Endothelial cell of umbilical vein (primary cell): ENCODE measurements around the gene HOXD3. TPM values are rescaled to one million over a fixed set of nuclear protein-coding genes. Genes with fewer than 3 reads are reported as not detected.

Experiments used
- Bru-seq: library from RNA; stranded (reverse); fragments of 400-500 nt; gene quantifications from one replicate; lab custom pipeline; 2021; lab: Mats Ljungman, UMichigan
- BruChase-seq, 2 experiments: library from RNA; stranded (reverse); fragments of 400-500 nt; gene quantifications; one replicate each; lab custom pipeline; 2021; lab: Mats Ljungman, UMichigan
- BruUV-seq: library from RNA; stranded (reverse); fragments of 400-500 nt; replicated peaks from 2 replicates; lab custom pipeline; 2021; lab: Mats Ljungman, UMichigan
- CTCF ChIA-PET: fragments of 300-600, 350-600 bp; sonication (Branson Sonifier 250); formaldehyde crosslinking; loops from one replicate; lab custom pipeline; 2021; ENCODE audit warnings: antibody characterized with exemption, inconsistent platforms; lab: Charles Lee
- POLR2A ChIA-PET: fragments of 300-600, 350-600 bp; sonication (Branson Sonifier 250); formaldehyde crosslinking; loops from one replicate; lab custom pipeline; 2021; ENCODE audit warnings: antibody characterized with exemption, inconsistent platforms; lab: Charles Lee
- DNase-seq: peaks from one replicate; pipeline ENCODE4 v3.0.0-alpha.2; 2011; ENCODE audit warnings: low read depth, low spot score
- FAIRE-seq: peaks from 2 replicates; lab custom pipeline; 2011; peaks lifted over from hg19 to GRCh38; lab: Jason Lieb, UNC
- H2AFZ ChIP-seq: 2 replicates; pipeline ENCODE4 v1.6.0; 2012; ENCODE audit warnings: low read depth, low read length, control low read depth, inconsistent platforms
- H3K27ac ChIP-seq: 2 replicates; pipeline ENCODE4 v1.5.1; 2011; ENCODE audit warnings: low read depth, mild to moderate bottlenecking, control low read depth, low read length, moderate library complexity; ENCODE audit not compliant: insufficient read depth
- H3K27me3 ChIP-seq, 2 experiments: 2 replicates each; pipeline versions ENCODE4 v1.6.0 to v1.6.1; 2011; ENCODE audit warnings: low read length in 2 of 2, mixed read lengths in 1 of 2; ENCODE audit not compliant: control insufficient read depth in 2 of 2, insufficient read depth in 2 of 2
- H3K36me3 ChIP-seq, 2 experiments: 2 replicates in 1 of 2; 3 replicates in 1 of 2; pipeline ENCODE4 v1.5.1; 2011; ENCODE audit warnings: low read length in 2 of 2, mild to moderate bottlenecking in 1 of 2, moderate library complexity in 1 of 2; ENCODE audit not compliant: control insufficient read depth in 2 of 2, insufficient read depth in 2 of 2; ENCODE audit errors: extremely low read depth in 1 of 2
- H3K4me1 ChIP-seq: 3 replicates; pipeline ENCODE4 v1.5.1; 2011; ENCODE audit warnings: mild to moderate bottlenecking, low read length; ENCODE audit not compliant: control insufficient read depth, insufficient read depth; ENCODE audit errors: extremely low read depth
- H3K4me2 ChIP-seq: 2 replicates; pipeline ENCODE4 v1.6.1; 2011; ENCODE audit warnings: low read length, control low read depth, mixed read lengths; ENCODE audit not compliant: insufficient read depth
- H3K4me3 ChIP-seq, 3 experiments: fragments of 200-600 bp in 1 of 3; sonication (generic), shearing (Covaris generic) in 1 of 3; replicated peaks in 1 of 3; 2 replicates each; pipeline ENCODE4 v1.5.1; 2011 to 2016; ENCODE audit warnings: control low read depth in 3 of 3, low read length in 3 of 3, mild to moderate bottlenecking in 2 of 3, inconsistent platforms in 1 of 3, low read depth in 1 of 3, moderate library complexity in 1 of 3; ENCODE audit not compliant: insufficient read depth in 1 of 3
- H3K79me2 ChIP-seq: 2 replicates; pipeline ENCODE4 v1.6.0; 2012; ENCODE audit warnings: low read length, inconsistent platforms; ENCODE audit not compliant: control insufficient read depth, insufficient read depth
- H3K9ac ChIP-seq: replicated peaks from 2 replicates; pipeline ENCODE3; 2011; ENCODE audit warnings: low read length, control low read depth; ENCODE audit not compliant: insufficient read depth; ENCODE audit errors: extremely low read depth
- H3K9me1 ChIP-seq: replicated peaks from 3 replicates; pipeline ENCODE4 v1.6.0; 2011; ENCODE audit warnings: mild to moderate bottlenecking, low read length; ENCODE audit not compliant: control insufficient read depth, insufficient read depth; ENCODE audit errors: extremely low read depth
- H3K9me3 ChIP-seq: replicated peaks from 2 replicates; pipeline ENCODE4 v1.5.1; 2012; ENCODE audit warnings: low read length, inconsistent platforms; ENCODE audit not compliant: control insufficient read depth, insufficient read depth
- H4K20me1 ChIP-seq: replicated peaks from 2 replicates; pipeline ENCODE3; 2011; ENCODE audit warnings: mild to moderate bottlenecking, low read length; ENCODE audit not compliant: control insufficient read depth, insufficient read depth; ENCODE audit errors: extremely low read depth
- EZH2 ChIP-seq: IDR thresholded peaks from 2 replicates; pipeline ENCODE4 v1.6.1; 2012; ENCODE audit warnings: borderline replicate concordance, low read depth, mild to moderate bottlenecking, moderate library complexity, low read length, inconsistent platforms; ENCODE audit not compliant: severe bottlenecking
- JUN ChIP-seq: IDR thresholded peaks from 2 replicates; pipeline ENCODE4 v1.6.1; 2011; ENCODE audit warnings: borderline replicate concordance, low read depth; ENCODE audit not compliant: insufficient read length, insufficient read depth
- MYC ChIP-seq: IDR thresholded peaks from one replicate; pipeline ENCODE4 v1.6.1; 2011; ENCODE audit warnings: mild to moderate bottlenecking, low read depth, low read length
- POLR2A ChIP-seq: IDR thresholded peaks from 2 replicates; pipeline ENCODE4 v1.6.1; 2012; ENCODE audit warnings: low read depth, mild to moderate bottlenecking, control low read depth, low read length
- dilution Hi-C: fragments of 300-500 bp; cut with MboI; formaldehyde crosslinking; loops from one replicate; pipeline ENCODE4 v1.15.0; 2019; ENCODE audit warnings: low sequenced_read_pairs; ENCODE audit not compliant: extremely low pct_ligation_motif_present
- intact Hi-C: fragments of 100-400 bp; cut with micrococcal nuclease; formaldehyde crosslinking; loops from one replicate; pipeline ENCODE4 v1.10.0; 2022
- long read RNA-seq: library from polyadenylated mRNA; stranded (forward); transcript quantifications from one replicate; pipeline ENCODE4 v2.0.0, GENCODE V29; 2021
- polyA minus RNA-seq, 3 experiments: library from RNA; depleted of rRNA, polyadenylated mRNA; stranded (reverse); fragments of >200 nt; gene quantifications; 1 replicate in 1 of 3; 2 replicates in 2 of 3; pipeline ENCODE4 v1.2.3, GENCODE V29; 2011
- polyA plus RNA-seq, 4 experiments: library from polyadenylated mRNA; depleted of rRNA in 3 of 4; stranded (reverse) in 3 of 4; unstranded in 1 of 4; fragments of >200 nt; gene quantifications; 2 replicates each; pipeline versions ENCODE4 v1.2.1 to v1.2.3, GENCODE V29; 2011 to 2012; ENCODE audit warnings: missing spikeins in 1 of 4
- total RNA-seq: library from RNA; stranded (reverse); gene quantifications from 2 replicates; pipeline ENCODE4 v1.2.3, GENCODE V29; 2021
- TF ChIP-seq, protein P1 (sequence below), 2 donors: IDR thresholded peaks; 1 replicate in 1 of 2; 2 replicates in 1 of 2; pipeline ENCODE4 v1.5.1; 2011; ENCODE audit warnings: low read length in 2 of 2, mild to moderate bottlenecking in 2 of 2, moderate library complexity in 2 of 2, control low read depth in 1 of 2, inconsistent platforms in 1 of 2, low read depth in 1 of 2; ENCODE audit not compliant: insufficient read depth in 1 of 2; ENCODE audit errors: extremely low read depth in 1 of 2

Gene HOXD3
- total RNA-seq = 15.3 and 20.9 TPM in 2 replicates
- 2.9 and 3.3 TPM in 2 replicates for polyA plus RNA-seq
- 1.6 and 2.2 TPM in 2 replicates for polyA plus RNA-seq (2011; cell fraction: cytosol; rRNA removed)
- 11.1 and 12.3 TPM in 2 replicates for polyA plus RNA-seq (2011; cell fraction: nucleus; rRNA removed)
- polyA plus RNA-seq (2012) = 4.4 and 6.2 TPM in 2 replicates
- polyA minus RNA-seq = 4.1 and 7.1 TPM in 2 replicates
- not detected for polyA minus RNA-seq (2011; cell fraction: cytosol; rRNA and poly(A)+ RNA removed)
- polyA minus RNA-seq (2011; cell fraction: nucleus; rRNA and poly(A)+ RNA removed) = 17.5 and 23.8 TPM in 2 replicates
- Bru-seq, nascent RNA = percentile 53 among the genes with signal in this experiment
- percentile 75 among the genes with signal in this experiment for BruChase-seq, experiment 1, labeled RNA remaining after a 6-hour chase
- percentile 50 among the genes with signal in this experiment for BruChase-seq, experiment 2, labeled RNA remaining after a 2-hour chase
- long read RNA-seq, partial matches to known transcripts = 0 of 7 reads
- long read RNA-seq, other reads (novel, unspliced or antisense) = 6 of 7 reads

DNA sequence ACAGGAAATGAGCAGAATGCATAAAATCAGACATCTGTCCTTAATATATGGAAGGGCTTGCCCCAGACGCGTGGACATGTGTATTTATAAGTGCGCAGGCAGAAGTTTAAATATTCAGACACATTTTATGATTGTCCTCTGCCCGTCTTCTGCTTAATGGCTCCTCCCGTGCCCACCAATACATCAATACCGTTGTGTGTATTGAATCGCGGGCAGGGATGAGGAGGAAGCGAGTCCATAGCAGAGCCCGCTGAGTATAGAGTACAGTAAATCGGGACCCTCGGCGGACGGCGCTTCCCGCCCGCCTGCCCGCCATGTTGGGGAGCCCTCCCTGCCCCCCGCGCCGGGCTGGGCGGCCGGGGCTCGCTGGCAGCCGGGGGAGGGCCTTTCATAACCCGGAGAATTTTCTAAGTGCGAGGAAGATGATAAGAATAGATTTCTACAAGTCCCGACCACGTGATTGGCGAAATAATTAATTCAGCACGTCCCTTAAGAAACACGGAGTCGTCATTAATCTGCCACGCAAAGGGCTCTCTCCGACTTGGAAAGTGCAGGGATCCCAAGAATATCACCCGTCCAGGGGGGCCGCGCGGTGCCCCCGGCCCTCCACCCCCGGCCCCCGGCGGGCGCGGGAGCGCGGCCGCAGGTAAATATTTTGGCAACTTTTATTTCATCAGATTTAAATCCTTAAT, at the start of gene HOXD3:
TSS of gene HOXD3 (plus strand) at position 501 of the 692 bp plus-strand sequence. CDS start 11,808 bp downstream, outside the sequence.
- Histone ChIP-seq H3K27me3 (no peaks in the 10 kb centered on the region), H3K9me1 (no peaks in the 10 kb centered on the region), H3K36me3 (peaks cover 0 to 13% of the 10 kb centered on the region in 2 experiments), H3K9ac (peak within 1 kb of the TSS; percentile 29), H3K4me3 (peak within 1 kb of the TSS; percentile 19 to 48 (median 21)), H3K9me3 (no peaks in the 10 kb centered on the region), H3K4me2 (peak within 1 kb of the TSS; percentile 61), H2AFZ (peak within 1 kb of the TSS; percentile 42), H3K79me2 (no peaks in the 10 kb centered on the region), H3K4me1 (no peaks in the 10 kb centered on the region), H4K20me1 (no peaks in the 10 kb centered on the region), H3K27ac (no peak within 1 kb of the TSS)
- peak; percentile 25 for DNase-seq
- intact Hi-C loops (no loop called here), dilution Hi-C loops (no loop called here)
- ChIA-PET CTCF (interaction anchor here (1.3 to 4.1 kb wide), 3 partner anchors 16 to 298 kb away, joined by 3 to 25 read pairs (median 6); no protein-coding TSS in a partner anchor), POLR2A (no interaction called here)
- TF ChIP-seq JUN = no peak
- TF ChIP-seq, protein P1, sequence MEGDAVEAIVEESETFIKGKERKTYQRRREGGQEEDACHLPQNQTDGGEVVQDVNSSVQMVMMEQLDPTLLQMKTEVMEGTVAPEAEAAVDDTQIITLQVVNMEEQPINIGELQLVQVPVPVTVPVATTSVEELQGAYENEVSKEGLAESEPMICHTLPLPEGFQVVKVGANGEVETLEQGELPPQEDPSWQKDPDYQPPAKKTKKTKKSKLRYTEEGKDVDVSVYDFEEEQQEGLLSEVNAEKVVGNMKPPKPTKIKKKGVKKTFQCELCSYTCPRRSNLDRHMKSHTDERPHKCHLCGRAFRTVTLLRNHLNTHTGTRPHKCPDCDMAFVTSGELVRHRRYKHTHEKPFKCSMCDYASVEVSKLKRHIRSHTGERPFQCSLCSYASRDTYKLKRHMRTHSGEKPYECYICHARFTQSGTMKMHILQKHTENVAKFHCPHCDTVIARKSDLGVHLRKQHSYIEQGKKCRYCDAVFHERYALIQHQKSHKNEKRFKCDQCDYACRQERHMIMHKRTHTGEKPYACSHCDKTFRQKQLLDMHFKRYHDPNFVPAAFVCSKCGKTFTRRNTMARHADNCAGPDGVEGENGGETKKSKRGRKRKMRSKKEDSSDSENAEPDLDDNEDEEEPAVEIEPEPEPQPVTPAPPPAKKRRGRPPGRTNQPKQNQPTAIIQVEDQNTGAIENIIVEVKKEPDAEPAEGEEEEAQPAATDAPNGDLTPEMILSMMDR (IDR thresholded peaks at IDR 0.05; ENCODE audit: extremely low read depth in 1 of 2, insufficient read depth in 1 of 2, low read depth in 1 of 2, low read length in 2 of 2) = no peak
- TF ChIP-seq POLR2A = no peak
- no peak for TF ChIP-seq EZH2
- TF ChIP-seq MYC = no peak
- FAIRE-seq = peak; percentile 35
- no TSS peak for BruUV-seq
